NCI-H128 (cell line): ENCODE measurements around the gene DPP4.
"Not testable (repeated sequence)": the region's sequence is repeated elsewhere in the genome, so short reads cannot be mapped to it uniquely, and the experiment has no call there.

Source experiments
- DNase-seq: peaks from one replicate; lab custom pipeline; 2025; ENCODE audit not compliant: unreplicated experiment; lab: John Stamatoyannopoulos, UW

The DPP4 gene

GRCh38 chr2:161964160-161964559 lies 109.9 kb downstream of the DPP4 start:
- DNase-seq: no peak

- DNase-seq: no peak
Measured at GRCh38 chr2:161962160-161962559, 111.9 kb downstream of the DPP4 start.

- DNase-seq: no peak
Measured at GRCh38 chr2:161961061-161961460, 113.0 kb downstream of the DPP4 start.

- DNase-seq: no peak
Measured at GRCh38 chr2:161956738-161957137, 117.3 kb downstream of the DPP4 start.

- DNase-seq: no peak
Measured at GRCh38 chr2:161955211-161955610, 118.8 kb downstream of the DPP4 start.

GRCh38 chr2:161954103-161954502 lies 119.9 kb downstream of the DPP4 start:
- no peak for DNase-seq

- DNase-seq: not testable (repeated sequence)
Measured at GRCh38 chr2:161953367-161953766, 120.6 kb downstream of the DPP4 start.

GRCh38 chr2:161952783-161953191 lies 121.2 kb downstream of the DPP4 start:
- no peak for DNase-seq

GRCh38 chr2:161947836-161948235 lies 126.2 kb downstream of the DPP4 start:
- DNase-seq: no peak

- no peak for DNase-seq
Measured at GRCh38 chr2:161947406-161947805, 126.6 kb downstream of the DPP4 start.

GRCh38 chr2:161946489-161947107 lies 127.4 kb downstream of the DPP4 start:
- no peak for DNase-seq

- no peak for DNase-seq
Measured at GRCh38 chr2:161943011-161943410, 131.0 kb downstream of the DPP4 start.
